Mammary epithelial cell (primary cell): ENCODE data around the gene SLC6A1.

Experiments
- CTCF ChIP-seq, 2 donors: IDR thresholded peaks in 1 of 2; conservative IDR thresholded peaks in 1 of 2; 2 replicates each; pipeline ENCODE4 v1.5.1; 2011 to 2012; ENCODE audit warnings: inconsistent platforms in 2 of 2, low read length in 2 of 2, mild to moderate bottlenecking in 2 of 2, control low read depth in 1 of 2, low read depth in 1 of 2; ENCODE audit not compliant: insufficient read depth in 1 of 2; ENCODE audit errors: extremely low read depth in 1 of 2
- EZH2 ChIP-seq: IDR thresholded peaks from 2 replicates; pipeline ENCODE4 v1.6.1; 2012; ENCODE audit warnings: low read length, inconsistent platforms, borderline replicate concordance

DNA sequence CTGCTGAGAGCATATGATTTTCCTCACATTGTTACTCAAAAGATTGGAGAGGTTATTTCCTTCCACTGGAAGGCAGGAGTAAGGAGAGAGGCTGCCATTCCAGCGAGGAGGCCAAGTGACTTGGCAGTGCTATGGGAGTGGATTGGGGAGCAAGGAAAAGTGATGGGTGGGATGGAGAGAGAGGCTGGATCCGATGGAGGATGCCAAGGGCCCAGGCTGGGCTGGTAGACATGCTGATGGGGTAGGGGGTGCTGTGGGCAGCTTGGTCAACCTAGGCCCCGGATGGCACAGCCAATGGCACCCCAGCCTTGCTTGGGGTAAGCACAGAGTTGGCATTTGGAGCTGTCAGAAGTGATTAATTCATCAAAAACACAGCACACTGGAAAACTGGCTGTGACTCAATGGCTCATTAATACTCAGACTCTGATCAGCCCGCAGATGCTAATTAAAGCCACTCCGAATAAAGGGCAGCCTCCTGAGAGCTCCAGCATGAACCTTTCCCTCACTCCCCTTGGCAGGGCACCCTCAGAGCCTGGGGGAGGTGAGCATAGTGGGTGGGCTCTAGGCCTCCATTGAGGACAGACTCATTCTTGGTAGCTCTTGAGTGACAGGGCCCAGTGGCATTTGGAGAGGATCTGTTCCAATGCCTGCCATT, 22.1 kb upstream of the SLC6A1 start:
- TF ChIP-seq CTCF (conservative IDR thresholded peaks at IDR 0.05 in 1 of 2, IDR thresholded peaks at IDR 0.05 in 1 of 2; ENCODE audit: extremely low read depth in 1 of 2, insufficient read depth in 1 of 2, low read depth in 1 of 2, low read length in 2 of 2) (no peak), EZH2 (no peak)
